ENCODE data around the gene HERC3. TPM values are rescaled to one million over a fixed set of nuclear protein-coding genes. Genes with fewer than 3 reads are reported as not detected.

The HERC3 gene
- total RNA-seq, 1 donor from 2014 or later, result 20.9 TPM

DNA sequence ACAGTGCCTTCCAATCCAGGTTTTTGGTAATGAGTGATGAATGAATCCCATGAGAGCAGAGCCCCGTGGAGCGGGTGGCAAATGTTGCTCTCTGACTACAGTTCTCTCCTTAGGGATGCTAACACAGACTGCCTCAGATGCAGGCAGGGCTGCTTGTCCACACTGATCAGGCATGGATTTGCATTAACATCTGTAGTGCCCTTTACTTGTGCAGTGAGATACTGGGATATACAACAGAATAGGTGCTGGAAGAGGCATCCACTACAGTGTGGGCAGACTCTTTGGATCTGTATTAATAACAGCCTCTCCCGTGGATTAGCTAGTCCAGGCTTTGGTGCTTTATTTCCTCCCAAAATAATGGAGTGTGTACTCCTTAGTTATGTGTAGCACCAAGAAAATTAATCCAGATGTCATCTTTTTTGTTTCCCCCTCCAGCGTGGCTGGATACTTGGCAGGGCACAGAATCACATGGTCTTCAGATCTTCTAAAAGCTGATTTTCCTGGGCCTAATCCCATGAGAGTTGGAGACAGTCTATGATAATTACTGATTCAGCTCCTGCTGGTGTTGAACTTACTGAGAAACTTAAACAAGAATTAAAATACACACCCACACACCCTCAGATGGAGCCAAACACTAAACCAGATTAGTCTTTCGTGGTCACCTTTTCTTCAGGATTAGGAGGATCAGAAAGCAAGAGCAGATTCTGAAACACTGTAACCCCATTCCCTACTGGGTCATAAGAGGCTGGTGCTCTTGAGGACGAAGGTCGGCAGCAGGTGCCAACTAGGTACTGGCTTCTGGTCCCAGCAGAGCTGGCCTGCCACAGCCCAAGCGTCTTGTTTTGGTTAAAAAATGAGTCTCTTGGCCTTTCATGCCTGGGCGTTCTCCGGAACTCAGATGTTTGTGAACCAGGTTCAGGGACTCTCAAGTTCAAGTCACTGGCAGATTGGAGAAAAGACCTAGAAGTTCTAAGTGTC lies 128.5 kb downstream of the HERC3 start:
- ATAC-seq, result no peak

DNA sequence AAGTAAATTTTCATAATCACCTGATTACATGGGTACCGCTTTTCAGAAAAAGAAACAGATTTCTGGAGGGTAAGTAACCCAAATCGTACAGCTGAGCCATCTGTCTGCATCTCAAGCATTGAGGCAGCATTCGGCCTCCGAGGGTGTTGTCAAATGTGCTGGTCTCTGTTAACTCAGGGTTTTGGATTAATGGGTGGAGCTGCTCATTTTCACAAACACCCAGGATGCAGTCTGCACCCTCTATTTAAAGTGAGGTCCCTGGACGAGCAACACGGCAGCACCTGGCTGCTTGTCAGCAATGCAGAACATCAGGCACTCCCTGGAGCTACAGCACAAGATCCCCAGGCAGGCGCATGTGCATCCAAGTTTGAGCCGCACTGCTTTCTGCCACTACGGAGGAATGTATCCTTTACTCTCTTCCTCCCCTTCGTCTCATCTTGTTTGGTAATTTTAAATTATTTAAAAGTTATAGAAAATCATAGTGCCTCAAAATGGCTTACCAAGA lies 130.0 kb downstream of the HERC3 start:
- ATAC-seq, result no peak

DNA sequence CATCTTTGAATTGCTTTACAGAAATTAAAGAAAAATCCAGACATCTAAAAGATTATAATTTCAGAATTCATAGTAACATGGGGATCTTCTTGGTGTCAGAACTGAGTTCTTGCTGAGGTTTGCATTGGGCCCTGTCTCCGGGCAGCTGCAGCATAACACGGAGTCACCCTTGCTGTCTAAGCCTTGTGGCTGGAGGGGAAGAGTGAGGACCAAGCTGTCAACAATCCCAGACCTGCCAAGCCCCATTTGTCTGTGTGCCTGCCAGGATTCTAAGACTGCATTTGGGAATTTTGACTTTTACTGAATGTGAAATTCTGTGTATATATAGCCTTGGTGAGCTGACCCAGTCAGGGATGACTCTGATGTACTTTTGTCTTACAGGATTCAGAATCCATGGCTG lies 130.5 kb downstream of the HERC3 start:
- ATAC-seq, result no peak

DNA sequence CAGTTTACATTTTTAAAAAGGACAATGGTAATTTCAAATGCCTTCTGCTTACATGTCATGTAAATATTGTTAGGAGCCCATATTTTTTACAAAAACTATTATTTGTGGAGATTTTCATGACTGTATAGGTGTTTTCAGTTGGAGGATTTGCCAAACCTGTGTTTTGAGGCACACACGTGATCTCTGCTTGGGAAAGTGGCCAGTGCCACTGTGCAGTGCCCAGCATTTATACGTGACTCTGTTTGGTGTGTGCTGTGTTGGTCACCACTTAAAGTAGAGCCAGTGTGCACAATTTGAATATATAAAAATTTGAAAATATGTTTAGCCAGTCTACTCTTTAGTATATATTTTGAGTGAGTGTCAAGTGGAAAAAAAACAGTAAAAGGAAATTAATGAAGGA lies 132.1 kb downstream of the HERC3 start:
- ATAC-seq, result no peak

DNA sequence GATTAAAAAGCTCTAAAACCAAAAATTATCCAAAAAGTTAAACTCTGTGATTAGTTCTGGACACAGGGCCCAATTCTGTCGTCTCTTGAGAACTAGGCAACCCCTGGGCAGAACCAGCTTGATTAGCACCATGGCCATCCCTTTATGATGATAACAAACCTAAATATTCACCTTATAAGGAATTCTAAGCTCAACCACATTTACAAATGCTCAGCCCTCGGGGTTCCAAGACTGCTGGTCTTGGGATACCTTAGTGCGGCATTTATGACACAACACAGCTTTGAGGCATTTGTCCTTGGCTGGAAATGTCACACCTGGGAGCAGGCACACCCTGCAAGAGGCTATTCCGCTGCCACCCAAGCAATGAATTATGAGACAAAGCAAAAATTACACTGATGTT lies 132.9 kb downstream of the HERC3 start:
- no peak for ATAC-seq

DNA sequence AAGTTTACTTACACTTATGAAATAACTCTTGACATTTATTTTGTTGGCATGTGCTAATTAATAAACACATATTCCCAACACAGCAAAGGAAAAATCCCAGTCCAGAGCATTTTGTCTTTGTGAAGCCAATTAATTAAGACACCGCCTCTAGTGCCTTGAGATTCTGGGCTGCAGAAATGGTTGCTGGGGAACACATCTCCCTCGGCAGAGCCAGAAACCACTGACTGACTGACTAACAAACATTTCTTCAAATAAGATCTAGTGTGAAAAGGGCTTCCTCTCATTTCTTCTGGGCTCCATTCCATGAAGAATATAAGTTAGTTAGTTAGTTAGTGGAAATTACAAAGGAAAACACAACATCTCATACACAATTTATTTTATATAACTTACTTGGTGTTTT lies 133.7 kb downstream of the HERC3 start:
- ATAC-seq, result no peak

DNA sequence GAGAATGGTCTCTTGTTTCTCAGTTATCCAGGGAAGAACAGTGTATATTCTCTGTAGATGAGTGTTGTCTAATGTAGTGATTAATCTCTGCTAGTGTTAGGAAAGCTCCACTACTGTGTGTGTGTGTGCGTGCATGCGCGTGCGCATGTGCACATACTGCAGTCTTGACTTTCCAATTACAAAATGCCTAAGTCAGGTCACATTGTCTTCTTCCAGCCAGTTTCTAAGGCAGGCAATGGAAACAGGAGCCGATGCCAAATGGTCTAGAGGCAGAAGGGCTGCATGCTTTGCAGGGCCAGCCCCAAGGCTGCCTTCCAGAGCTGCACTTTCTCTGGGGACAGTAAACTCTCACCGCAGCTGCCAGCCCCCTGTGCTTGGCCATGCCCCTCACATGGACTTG lies 135.9 kb downstream of the HERC3 start:
- ATAC-seq, result no peak

DNA sequence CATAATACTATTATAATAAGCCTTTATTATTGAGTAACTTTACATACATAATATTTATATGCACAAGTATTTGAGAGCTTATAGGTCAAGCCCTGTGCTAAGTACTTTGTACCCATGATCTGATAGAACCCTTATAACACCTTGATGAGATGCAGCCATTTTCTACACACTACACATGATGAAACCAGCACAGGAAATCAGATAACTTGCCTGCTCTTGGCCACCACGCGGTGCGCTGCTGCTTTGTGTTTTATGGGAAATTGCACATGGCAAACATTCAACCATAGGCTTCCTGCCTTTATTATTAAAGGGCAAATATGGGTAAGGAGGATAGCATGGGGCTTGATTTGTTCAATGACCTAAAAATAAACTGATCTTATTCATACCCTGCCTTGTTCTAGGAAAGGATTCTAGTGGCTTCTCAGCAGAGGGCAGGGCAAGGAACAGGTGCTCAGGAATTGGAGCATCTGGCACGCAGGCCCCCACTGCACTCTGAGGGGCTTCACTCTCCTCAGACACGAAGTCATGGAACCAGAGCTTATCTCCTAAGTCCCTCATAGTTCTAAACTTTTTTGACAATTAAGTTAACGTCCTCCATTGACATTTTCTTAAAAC lies 137.0 kb downstream of the HERC3 start:
- no peak for ATAC-seq

DNA sequence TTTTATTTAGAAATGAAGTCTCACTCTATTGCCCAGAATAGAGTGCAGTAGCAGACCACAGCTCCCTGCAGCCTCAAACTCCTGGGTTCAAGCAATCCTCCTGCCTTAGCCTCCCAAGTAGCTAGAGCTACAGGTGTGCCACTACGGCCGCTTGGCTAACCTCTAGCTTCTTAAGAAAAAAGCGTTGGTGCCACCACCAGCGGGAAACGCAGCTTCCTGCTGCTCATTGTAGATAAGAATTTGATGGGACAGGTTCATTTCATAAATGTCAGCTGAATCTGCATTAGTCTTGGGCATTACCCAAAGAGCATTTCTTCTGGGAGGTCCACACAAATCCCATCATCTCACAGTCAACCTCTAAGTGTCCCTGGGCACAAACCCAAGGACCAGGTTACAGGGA lies 138.5 kb downstream of the HERC3 start:
- no peak for ATAC-seq

DNA sequence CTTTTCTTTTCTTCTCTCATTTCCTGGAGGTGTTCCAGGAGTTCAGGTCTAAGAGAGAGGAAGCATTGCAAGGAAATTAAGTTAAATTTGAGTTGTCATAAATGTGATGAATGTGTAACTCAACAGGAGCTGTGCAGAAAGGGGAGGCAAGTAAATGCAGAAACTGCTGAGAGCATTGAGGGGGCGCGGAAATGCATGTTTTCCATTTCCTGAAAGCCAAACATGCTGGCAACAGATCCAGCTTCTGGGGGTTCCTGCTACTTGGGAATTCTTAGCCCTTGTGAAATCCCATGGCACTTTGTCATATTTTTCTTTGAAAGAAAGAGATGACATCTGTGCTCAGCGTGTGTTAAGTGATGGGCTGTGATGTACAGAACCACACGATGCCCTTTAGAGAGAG lies 139.1 kb downstream of the HERC3 start:
- no peak for ATAC-seq

DNA sequence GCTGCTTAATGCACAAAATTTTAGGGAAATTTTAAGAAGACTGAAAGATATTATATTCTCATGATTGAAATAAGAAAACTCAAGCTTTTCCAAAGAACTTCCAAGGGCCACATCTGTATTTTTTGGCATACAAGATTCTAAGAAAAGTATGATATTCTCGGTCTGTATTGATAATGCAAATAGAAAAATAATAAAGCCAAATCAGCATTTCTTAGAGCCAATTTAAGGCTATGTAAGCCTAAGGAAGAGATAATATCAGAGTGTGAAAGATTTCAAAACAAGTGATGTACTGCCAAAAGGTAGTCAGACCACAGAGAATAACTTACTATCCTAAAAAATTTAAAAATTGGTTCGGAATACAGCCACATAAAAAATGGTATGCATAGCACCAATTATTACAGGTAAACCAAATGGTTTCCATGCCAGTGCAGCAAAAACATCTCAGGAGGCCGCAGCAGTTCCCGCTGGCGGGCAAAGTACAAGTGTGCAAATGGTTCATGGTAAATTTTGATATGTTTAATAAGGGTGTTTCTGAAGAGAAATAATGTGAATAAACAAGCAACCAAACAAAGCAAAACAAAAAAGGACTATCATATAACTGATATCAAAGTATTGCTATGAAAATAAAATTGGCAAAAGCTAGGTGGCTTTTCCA lies 140.6 kb downstream of the HERC3 start:
- no peak for ATAC-seq

DNA sequence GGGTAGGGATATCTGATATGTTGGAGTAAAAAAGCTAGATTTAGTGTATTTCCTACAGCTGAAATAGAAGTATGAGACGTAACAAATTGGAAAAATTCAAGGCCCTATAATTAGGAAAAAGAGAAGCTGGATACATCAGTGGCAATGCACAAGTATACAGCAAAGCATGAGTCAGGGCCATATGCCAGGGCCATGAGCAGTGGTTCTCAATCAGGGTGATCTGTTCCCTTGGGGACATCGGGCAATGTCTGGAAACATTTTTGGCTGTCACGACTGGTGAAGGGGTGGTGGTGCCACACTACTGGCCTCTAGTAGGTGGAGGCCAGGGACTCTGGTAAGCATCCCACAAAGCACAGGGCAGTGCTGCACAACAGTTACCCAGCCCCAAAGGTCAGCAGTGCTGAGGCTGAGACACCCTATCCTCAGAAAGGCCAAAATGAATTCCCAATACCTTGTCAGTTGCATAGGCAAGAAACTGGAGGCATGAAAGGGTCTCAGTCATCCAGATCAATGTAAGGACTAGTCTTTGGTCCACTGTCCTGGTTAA lies 142.2 kb downstream of the HERC3 start:
- ATAC-seq, result no peak

DNA sequence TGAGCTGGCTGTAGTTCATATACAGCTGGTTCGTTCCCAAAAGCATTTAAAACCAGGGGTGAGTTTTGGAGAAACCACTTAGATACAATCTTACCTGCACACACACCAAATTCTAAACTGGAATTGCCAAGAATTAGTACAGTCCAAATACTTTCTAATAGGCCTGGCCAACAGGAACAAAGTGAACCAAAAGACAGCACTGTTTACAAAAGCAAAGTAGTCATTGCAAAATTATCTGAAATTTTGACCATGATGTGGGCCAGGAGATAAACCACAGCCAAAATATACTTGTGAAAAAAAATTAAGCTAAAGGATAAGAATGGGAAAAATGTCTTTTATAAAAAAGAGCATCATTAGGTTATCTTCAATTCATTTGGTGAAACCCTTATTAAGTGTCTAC lies 143.3 kb downstream of the HERC3 start:
- no peak for ATAC-seq

DNA sequence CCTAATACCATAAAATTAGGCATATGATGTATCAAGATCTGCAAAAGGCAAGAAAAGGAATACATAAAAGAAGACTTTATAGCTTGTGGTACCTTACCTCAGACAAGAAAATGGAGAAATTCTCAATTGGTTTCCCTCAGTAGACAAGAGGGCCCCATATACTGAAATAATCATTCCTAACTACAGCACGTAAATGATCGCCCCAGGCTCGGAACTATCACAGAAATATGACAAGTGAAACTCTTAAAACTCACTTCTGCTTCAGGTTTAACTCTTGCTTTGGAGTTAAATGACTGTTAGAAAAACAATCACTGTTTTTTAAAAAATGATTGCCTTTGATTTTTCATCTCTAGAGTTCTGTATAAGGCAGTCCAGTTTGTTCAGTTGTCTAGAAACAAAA lies 144.0 kb downstream of the HERC3 start:
- no peak for ATAC-seq

DNA sequence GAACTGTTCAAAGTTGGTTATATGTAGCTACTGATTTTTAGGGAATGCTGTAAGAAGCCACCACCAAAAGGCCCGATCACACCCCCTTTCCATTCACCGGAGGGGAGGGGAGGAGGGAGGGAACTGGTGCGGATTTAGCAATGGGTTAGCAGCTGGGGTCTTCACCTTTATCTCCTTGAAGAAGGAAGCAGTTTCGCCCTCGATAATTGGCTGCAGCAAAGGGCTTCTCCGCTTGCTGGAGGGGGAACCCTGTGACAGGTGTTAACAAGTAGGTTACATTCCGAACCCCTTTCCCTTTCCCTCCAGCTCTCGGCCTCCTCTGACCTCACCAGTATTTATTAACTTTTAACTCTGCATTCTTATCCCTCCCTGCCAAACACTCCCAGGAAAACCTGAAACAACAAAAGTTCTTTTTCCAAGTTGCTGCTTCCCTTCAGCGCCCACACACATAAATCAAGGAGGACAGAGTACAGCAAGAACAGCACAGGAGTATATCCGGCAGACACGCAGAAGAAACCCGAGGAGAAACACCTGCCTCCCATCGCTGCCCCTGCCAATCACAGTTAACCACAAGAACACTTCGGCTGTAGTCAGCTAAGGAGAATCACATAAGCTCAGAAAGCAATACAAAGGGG lies 145.1 kb downstream of the HERC3 start:
- ATAC-seq, result no peak

DNA sequence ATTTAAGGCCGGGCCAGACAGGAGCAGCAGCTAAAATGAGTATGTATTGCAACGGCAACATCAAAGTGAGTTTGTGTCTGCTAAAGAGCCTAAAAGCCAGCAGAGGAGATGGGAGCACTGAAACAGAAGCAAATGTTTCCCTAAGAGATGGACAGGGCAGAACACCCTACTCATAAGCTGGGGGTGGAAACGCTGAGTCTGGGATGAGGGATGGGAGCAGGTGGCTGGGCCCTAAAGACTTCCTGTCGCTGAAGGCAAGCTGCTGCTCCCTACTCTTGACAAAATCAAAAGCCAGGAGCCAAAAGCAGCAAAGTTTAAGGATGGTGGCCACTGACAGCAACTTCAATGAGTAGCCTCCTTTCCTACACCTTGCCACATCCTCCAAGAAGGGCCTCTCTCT lies 145.9 kb downstream of the HERC3 start:
- ATAC-seq, result no peak

DNA sequence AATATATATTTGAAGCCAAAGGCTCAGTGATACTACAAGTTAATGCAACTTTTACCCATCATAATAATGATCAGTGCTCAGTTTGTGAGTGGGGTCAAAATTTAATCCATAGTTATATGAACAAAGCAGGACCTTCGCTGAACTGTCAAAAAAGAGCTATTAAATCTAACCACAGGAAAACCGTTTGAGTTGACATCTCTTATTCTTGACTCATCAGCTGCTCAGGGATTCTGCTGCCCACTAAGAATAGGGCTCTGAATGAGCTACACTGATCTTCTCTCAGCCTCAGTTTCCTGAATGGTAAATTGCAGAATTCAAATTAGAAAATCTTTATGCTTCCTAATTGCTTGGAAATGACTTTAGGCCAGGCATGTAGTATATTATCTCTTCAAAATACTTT lies 150.3 kb downstream of the HERC3 start:
- ATAC-seq, result no peak

DNA sequence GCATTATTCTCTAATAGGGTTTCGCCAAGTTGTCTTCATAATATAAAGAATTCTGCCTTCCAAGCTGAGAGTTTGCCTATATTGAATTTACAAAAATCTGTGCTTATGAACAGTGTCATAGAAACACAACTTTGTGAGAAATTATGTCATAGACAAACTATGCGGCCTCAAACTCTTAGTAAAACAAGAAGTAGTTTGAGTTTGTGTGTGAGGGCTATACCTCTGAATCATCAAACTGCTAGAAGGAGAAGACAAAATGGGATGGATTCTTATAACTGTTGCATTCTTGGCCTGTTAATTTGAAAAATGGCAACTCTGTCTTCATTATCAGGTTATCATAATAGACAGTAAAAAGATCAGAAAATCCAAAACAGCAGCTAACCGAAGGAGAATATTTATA lies 151.4 kb downstream of the HERC3 start:
- ATAC-seq, result no peak

DNA sequence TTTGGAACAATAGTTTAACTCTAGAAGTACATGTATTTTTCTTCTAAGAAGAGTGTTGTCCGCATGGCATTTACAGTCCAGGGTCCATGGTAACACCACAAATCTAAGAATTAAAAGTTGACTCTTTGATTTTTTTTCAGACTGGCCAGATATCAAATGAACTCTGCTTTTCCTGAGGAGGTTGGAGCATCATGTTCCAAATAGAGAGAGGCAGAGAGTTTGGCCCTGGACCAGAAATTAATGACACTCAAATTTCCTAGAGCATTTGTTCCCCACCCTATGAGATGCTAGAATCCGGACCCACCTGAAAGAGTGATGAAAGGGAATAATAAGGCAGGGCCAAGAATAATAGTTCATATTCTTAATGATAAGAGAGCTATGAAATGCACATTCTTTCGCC lies 152.3 kb downstream of the HERC3 start:
- ATAC-seq, result no peak

DNA sequence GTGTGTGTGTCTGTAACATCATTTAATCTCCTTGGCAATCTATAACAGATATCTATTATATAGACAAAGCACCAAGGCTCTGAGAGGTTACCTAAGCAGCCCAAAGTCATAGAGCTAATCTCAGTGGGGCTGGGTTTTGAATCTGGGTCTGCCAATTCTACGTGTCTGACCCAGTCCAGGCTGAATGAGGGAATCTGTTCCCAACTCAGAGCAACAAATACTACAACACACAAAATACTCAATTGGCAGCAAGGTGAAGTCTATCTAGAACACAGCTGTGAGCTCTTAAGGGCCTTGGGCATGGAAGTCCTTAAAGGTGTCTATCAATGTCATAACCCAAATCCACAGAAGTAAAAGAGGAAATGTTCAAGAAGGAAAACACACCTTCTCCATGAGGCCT lies 152.9 kb downstream of the HERC3 start:
- no peak for ATAC-seq

DNA sequence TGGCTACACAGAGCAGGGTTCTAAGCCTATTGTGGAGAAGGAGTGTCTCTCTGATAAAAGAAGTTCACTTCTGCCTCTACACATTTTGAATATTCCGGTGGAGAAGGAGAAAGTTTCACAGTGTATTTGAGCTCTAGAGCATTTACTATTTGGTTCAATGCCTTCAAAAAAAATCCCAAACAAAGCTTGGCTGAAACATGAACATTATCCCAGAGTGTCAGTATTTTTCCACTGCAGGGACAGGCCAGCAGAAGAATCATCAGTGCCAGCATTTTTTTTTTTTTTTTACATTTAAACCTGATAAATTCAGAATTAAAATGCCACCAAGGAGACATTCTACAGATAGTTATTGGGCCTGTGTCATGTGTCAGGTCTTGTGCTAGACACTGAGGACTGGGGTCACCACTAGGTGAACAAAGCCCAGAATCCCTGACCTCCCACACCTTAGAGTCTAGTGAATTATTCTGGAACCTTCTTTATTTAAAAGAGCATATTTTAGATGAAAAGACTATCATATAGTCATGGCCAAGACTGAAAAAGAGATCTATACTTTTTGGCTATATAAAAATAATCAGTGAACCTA lies 153.4 kb downstream of the HERC3 start:
- no peak for ATAC-seq

DNA sequence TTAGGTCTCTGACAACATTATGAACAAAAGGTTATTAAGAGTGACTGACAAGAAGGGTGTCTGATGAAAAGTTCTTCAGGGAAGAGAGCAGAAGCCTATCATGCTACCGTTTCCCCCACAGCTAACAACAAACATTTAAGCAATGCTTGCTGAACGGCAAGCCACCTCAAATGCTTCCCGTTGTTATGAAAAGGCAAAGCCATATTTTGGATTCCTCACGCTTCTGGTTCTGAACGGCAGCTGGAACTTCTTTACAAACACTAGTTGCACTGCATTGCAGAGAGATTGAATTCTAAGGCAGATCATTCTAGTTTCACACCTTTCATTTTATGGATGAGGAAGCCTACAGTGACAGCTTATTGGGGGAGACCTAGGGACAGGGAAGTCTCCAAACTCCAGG lies 153.9 kb downstream of the HERC3 start:
- no peak for ATAC-seq

Measured in esophagus mucosa (tissue), 1 donor.